HG03558 (cell line): ENCODE measurements around the gene LGMN.

Experiments used
- ATAC-seq: cut with Tn5 transposase; IDR thresholded peaks from one replicate; pipeline ENCODE4 v1.9.1; 2021; ENCODE audit warnings: moderate number of reproducible peaks; ENCODE audit not compliant: unreplicated experiment; ENCODE audit errors: extremely low read depth

LGMN gene

DNA sequence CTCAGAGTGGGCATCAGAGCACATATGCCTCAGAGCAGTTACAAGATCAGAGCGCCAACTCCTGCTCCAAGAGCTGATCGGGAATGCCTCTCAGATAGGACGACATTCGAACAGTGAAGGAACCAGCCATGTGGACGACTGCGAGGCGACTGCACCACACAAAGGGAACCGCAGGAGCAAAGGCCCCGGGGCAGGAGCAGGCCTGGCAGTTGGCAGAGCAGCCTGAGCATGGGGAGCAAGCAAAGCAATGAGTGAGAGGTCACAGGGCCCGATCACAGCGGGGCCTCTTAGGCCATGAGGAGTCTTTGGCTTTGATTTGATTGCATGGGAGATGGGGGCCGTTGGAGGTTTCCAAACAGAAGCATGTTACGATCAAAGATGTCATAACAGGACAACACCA, 90.3 kb downstream of the LGMN start:
- ATAC-seq: no peak

DNA sequence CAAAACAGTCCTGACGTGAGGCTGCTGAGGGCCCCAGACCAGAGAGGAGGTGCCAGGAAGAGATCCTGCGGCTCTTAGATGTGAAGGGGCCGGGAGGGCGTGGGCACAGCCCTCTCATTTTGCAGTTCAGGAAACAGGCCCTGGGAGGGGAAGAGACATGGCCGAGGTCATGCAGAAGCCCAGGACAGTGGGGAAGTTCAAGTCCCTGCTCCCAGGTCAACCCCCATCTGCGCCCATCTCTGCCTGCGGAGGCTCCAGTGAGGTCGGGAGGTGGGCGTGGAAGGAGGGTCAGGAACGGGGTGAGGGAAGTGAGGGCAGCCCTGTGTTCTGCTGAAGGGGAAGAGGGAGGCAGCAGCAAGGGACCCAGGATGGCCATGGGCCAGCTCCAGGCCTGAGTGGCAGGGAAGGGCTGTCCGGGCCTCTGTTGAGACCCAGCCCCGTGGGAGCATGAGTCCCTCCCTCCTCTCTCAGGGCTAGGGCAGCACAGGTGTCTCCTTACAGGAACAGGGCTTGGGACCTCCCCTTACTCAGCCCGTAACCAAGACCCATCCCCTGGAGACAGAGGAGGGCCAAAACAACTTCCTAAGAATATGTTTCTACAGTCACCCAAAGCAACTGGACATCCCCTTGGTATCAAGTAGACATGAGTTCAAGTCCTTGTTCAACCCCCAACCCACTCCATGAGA, 90.8 kb downstream of the LGMN start:
- ATAC-seq: no peak

DNA sequence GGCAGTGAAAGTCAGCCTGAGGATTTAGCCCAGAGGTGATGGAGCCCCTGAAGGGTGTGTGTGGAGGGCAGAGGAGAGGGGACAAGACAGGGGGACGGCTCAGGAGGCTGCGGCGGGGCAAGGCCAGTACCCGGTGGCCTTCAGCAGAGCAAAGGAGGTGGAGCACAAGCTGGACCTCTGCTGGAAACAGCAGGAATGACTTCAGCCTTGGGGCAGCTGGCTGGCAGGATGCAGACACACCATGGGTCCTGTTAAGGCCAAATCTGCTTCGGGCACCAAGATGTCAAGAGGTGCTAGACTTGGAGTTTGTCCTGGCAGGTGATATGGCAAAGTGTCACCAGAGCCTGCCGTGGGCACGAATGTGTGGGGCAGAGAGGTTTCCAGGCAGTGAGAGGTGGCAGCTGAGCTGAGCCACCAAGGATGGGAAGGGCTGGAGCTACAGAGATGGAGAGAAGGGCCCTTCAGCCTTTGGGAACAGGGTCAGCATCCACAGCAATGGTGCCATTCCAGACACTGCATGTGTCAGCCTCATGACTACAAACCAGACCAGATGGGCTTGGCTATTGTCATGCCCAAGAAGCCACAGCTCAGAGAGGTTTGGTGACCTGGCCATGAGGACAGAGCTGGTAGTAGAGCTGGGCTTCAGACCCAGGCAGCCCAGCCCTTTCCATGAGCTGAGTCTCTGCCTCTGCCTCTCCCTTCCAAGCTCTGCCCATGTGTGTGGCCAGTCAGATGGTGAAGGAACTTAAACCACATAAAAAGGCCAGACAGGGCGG, 91.9 kb downstream of the LGMN start:
- no peak for ATAC-seq

DNA sequence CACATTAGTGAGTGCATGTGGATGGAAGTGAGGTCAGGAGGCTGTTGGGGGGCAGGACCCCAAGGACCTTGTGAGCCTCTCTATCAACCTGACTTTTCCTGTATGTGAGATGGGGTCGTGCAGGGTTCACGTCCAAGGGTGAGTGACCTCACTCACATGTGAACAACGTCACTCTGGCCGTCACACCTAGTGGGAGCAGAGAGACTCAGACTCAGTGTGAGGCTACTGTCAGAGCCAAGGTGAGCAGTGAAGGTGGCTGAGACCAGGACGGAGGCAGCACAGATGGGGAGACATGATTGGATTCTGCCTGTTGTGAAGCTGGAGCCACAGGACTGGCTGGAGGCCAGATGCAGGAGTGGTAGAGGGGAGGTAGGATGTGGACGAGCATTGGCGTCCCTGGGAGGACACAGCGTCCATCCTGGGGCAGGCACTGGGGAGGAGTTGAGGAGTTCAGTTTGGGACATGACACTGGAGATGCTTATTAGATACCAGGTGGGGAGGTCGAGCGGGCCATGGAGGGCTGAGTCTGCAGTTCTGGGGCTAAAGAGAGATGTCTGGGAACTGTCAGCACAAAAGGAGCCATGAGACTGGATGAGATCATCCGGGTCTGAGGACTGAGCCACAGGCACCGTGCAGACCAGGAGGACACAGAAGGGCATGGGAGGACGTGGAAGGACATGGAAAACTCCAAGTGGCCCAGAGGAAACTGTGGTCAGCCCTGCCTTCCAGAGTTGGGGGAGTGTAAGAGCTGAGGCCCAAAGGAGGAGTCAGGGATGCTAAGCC, 92.8 kb downstream of the LGMN start:
- no peak for ATAC-seq

DNA sequence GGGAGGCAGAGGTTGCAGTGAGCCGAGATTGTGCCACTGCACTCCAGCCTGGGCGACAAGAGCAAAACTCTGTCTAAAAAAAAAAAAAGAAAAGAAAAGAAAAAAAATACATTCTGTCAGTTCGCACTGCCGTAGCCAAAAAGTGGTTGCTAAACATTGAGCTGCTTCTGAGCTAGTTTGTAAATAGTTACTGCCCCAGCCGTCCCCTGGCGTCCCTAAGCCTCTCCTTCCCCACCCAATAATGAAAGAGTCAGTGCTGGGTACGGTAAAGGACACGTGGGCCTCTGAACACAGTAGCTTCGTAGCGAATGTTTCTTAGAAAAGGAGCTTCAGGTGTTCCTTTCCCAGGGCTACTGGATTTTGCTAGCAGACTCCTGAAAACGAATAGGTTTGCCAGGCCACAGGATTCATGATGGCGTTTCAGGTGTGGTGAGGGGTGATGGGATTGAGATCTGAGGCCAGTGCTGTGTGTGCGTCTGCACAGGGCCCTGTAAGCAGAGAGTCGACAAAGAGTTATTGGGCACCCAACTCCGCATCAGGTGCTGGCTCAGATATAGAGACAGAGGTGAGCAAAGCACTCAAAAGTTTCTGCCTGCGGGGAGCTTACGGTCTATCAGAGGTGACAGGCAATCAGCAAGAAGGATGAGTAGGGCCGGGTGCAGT, 94.1 kb downstream of the LGMN start:
- no peak for ATAC-seq
